HepG2 (cell line): ENCODE results near the gene RIPOR1. TPM values are rescaled to one million over a fixed set of nuclear protein-coding genes. Genes with fewer than 3 reads are reported as not detected.

Experiments used
- ERF ChIP-seq: IDR thresholded peaks from 2 replicates; pipeline ENCODE4 v1.6.1; 2018; ENCODE audit warnings: missing biosample characterization, missing genetic modification reagents
- EZH2 ChIP-seq: conservative IDR thresholded peaks from 2 replicates; pipeline ENCODE4 v1.6.1; 2012; ENCODE audit warnings: mild to moderate bottlenecking, low read depth, low read length, moderate library complexity
- GLI4 ChIP-seq: sonication (generic); formaldehyde crosslinking; IDR thresholded peaks from 2 replicates; pipeline ENCODE4 v1.5.1; 2020; ENCODE audit warnings: missing genetic modification reagents, mild to moderate bottlenecking, moderate library complexity, borderline replicate concordance
- HCFC1 ChIP-seq: fragments of 150-350 bp; IDR thresholded peaks from 2 replicates; pipeline ENCODE4 v1.6.1; 2014; ENCODE audit warnings: low read depth, low read length
- HDAC6 ChIP-seq: fragments of 200-600 bp; sonication (generic); IDR thresholded peaks from 2 replicates; pipeline ENCODE4 v1.7.0; 2017; ENCODE audit warnings: mild to moderate bottlenecking, antibody characterized with exemption, low read length, low read depth
- MAF1 ChIP-seq: sonication (generic); formaldehyde crosslinking; IDR thresholded peaks from 2 replicates; pipeline ENCODE4 v1.5.0; 2020; ENCODE audit warnings: missing genetic modification reagents, borderline replicate concordance
- MTA3 ChIP-seq: sonication (generic); formaldehyde crosslinking; IDR thresholded peaks from 2 replicates; pipeline ENCODE4 v1.4.0; 2020; ENCODE audit warnings: missing genetic modification reagents
- RFX3 ChIP-seq: IDR thresholded peaks from 2 replicates; pipeline ENCODE4 v1.6.1; 2016; ENCODE audit warnings: missing biosample characterization, missing genetic modification reagents
- XBP1 ChIP-seq: sonication (generic); formaldehyde crosslinking; IDR thresholded peaks from 2 replicates; pipeline ENCODE4 v1.5.0; 2020; ENCODE audit warnings: missing genetic modification reagents
- ZKSCAN5 ChIP-seq: sonication (generic); formaldehyde crosslinking; IDR thresholded peaks from 2 replicates; pipeline ENCODE4 v1.5.1; 2020; ENCODE audit warnings: mild to moderate bottlenecking, missing genetic modification reagents
- ZNF550 ChIP-seq: sonication (generic); formaldehyde crosslinking; IDR thresholded peaks from 2 replicates; pipeline ENCODE4 v1.4.0; 2020; ENCODE audit warnings: mild to moderate bottlenecking, missing genetic modification reagents, borderline replicate concordance
- ZNF737 ChIP-seq: sonication (generic); formaldehyde crosslinking; IDR thresholded peaks from 2 replicates; pipeline ENCODE4 v1.5.0; 2020; ENCODE audit warnings: missing genetic modification reagents, mild to moderate bottlenecking, borderline replicate concordance
- ZNF839 ChIP-seq: sonication (generic); formaldehyde crosslinking; IDR thresholded peaks from 2 replicates; pipeline ENCODE4 v1.4.0; 2020; ENCODE audit warnings: missing genetic modification reagents, mild to moderate bottlenecking, borderline replicate concordance
- polyA plus RNA-seq, 8 experiments: library from polyadenylated mRNA; depleted of rRNA in 3 of 8; stranded (reverse) in 7 of 8; unstranded in 1 of 8; fragments of >200 nt; fragmentation: Illumina TruSeq in 4 of 8; extraction: Trizol in 4 of 8; gene quantifications; 2 replicates each; pipeline versions ENCODE4 v1.2.1 to v1.2.3, GENCODE V29; 2011 to 2016; ENCODE audit warnings: low read depth in 4 of 8, missing spikeins in 1 of 8, mixed read lengths in 1 of 8; ENCODE audit not compliant: insufficient read depth in 1 of 8
- total RNA-seq, 5 experiments: library from RNA; depleted of rRNA; stranded (reverse); fragments of >200 nt; fragmentation: Illumina TruSeq; extraction: Trizol; gene quantifications; 2 replicates each; pipeline ENCODE4 v1.2.3, GENCODE V29; 2016; ENCODE audit warnings: low read depth in 1 of 5
- TF ChIP-seq, protein P1 (sequence below): sonication (generic); formaldehyde crosslinking; IDR thresholded peaks from 2 replicates; pipeline ENCODE4 v1.5.1; 2020; ENCODE audit warnings: mild to moderate bottlenecking, moderate library complexity, missing genetic modification reagents
- TF ChIP-seq, protein P2 (sequence below): sonication (generic); formaldehyde crosslinking; IDR thresholded peaks from 2 replicates; pipeline ENCODE4 v1.8.1; 2023; ENCODE audit warnings: missing genetic modification reagents, inconsistent platforms, borderline replicate concordance
- TF ChIP-seq, protein P3 (sequence below): sonication (generic); formaldehyde crosslinking; IDR thresholded peaks from 2 replicates; pipeline ENCODE4 v1.4.0; 2020; ENCODE audit warnings: missing genetic modification reagents
- TF ChIP-seq, protein P4 (sequence below): sonication (generic); formaldehyde crosslinking; IDR thresholded peaks from 2 replicates; pipeline ENCODE4 v1.4.0; 2020; ENCODE audit warnings: mild to moderate bottlenecking, low read depth, missing genetic modification reagents
- TF ChIP-seq, protein P5 (sequence below): conservative IDR thresholded peaks from 2 replicates; pipeline ENCODE4 v1.6.1; 2018; ENCODE audit warnings: missing genetic modification reagents
- TF ChIP-seq, protein P6 (sequence below): IDR thresholded peaks from 2 replicates; pipeline ENCODE4 v1.6.1; 2012; ENCODE audit warnings: low read length, improper control_type of control experiment

Gene RIPOR1
- total and polyA plus RNA-seq, 2 of the 13 experiments (the other 11 are each of a cell fraction or from before 2014, with no cell fraction given): 4.6 to 8.1 TPM

DNA sequence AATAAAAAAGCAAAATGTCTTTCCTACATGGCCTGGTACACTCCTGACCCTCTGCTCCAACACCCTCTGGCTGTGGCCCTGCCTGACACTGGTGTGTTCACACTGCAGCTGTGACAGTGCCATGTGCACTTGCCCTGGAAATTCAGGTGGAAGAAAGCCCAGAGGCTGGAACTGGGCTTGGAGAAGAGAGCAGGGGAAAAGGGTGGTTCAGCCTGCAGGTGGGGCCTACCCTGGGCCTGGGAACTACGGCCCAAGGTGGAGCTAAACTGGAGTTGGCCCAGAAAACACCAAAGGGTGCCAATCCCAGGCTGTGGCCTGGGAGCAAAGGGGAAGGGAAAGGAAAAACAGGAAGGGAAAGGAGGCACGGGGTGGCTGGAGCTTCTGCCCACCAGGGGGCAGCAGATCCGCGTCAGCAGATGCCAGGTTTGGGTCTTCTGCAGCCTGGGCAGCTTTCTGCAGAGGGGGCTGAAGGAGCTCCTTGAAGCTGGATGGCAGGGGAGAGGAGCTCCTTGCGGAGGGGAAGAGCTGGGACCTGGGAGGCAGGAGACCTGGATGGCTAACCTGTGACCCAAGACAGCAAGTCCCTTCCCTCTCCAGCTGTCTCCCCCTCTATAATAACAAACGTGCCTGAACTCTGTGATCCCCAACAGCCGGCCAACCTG, 18.3 kb downstream of the RIPOR1 start (continued):
- TF ChIP-seq, protein P1, sequence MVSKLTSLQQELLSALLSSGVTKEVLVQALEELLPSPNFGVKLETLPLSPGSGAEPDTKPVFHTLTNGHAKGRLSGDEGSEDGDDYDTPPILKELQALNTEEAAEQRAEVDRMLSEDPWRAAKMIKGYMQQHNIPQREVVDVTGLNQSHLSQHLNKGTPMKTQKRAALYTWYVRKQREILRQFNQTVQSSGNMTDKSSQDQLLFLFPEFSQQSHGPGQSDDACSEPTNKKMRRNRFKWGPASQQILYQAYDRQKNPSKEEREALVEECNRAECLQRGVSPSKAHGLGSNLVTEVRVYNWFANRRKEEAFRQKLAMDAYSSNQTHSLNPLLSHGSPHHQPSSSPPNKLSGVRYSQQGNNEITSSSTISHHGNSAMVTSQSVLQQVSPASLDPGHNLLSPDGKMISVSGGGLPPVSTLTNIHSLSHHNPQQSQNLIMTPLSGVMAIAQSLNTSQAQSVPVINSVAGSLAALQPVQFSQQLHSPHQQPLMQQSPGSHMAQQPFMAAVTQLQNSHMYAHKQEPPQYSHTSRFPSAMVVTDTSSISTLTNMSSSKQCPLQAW (CRISPR knock-in tag): peak; percentile 70
- TF ChIP-seq MTA3 (no peak), ZNF550 (CRISPR knock-in tag) (no peak), ERF (CRISPR knock-in tag) (peak; percentile 77; the same call in 1 of the 2 replicates), XBP1 (CRISPR knock-in tag) (no peak), ZNF839 (CRISPR knock-in tag) (no peak), RFX3 (CRISPR knock-in tag) (no peak), GLI4 (CRISPR knock-in tag) (no peak), HDAC6 (no peak), ZKSCAN5 (no peak), MAF1 (no peak), ZNF737 (CRISPR knock-in tag) (no peak), EZH2 (no peak), HCFC1 (no peak)
- TF ChIP-seq, protein P2, sequence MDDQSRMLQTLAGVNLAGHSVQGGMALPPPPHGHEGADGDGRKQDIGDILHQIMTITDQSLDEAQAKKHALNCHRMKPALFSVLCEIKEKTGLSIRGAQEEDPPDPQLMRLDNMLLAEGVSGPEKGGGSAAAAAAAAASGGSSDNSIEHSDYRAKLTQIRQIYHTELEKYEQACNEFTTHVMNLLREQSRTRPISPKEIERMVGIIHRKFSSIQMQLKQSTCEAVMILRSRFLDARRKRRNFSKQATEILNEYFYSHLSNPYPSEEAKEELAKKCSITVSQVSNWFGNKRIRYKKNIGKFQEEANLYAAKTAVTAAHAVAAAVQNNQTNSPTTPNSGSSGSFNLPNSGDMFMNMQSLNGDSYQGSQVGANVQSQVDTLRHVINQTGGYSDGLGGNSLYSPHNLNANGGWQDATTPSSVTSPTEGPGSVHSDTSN (CRISPR knock-in tag): no peak
- TF ChIP-seq, protein P3, sequence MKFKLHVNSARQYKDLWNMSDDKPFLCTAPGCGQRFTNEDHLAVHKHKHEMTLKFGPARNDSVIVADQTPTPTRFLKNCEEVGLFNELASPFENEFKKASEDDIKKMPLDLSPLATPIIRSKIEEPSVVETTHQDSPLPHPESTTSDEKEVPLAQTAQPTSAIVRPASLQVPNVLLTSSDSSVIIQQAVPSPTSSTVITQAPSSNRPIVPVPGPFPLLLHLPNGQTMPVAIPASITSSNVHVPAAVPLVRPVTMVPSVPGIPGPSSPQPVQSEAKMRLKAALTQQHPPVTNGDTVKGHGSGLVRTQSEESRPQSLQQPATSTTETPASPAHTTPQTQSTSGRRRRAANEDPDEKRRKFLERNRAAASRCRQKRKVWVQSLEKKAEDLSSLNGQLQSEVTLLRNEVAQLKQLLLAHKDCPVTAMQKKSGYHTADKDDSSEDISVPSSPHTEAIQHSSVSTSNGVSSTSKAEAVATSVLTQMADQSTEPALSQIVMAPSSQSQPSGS (CRISPR knock-in tag): 0 out of 2 replicates have a peak, but pooled peaks have one; percentile 25
- TF ChIP-seq, protein P4, sequence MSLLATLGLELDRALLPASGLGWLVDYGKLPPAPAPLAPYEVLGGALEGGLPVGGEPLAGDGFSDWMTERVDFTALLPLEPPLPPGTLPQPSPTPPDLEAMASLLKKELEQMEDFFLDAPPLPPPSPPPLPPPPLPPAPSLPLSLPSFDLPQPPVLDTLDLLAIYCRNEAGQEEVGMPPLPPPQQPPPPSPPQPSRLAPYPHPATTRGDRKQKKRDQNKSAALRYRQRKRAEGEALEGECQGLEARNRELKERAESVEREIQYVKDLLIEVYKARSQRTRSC: no peak
- TF ChIP-seq, protein P5, sequence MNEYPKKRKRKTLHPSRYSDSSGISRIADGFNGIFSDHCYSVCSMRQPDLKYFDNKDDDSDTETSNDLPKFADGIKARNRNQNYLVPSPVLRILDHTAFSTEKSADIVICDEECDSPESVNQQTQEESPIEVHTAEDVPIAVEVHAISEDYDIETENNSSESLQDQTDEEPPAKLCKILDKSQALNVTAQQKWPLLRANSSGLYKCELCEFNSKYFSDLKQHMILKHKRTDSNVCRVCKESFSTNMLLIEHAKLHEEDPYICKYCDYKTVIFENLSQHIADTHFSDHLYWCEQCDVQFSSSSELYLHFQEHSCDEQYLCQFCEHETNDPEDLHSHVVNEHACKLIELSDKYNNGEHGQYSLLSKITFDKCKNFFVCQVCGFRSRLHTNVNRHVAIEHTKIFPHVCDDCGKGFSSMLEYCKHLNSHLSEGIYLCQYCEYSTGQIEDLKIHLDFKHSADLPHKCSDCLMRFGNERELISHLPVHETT (CRISPR knock-in tag): no peak
- TF ChIP-seq, protein P6, sequence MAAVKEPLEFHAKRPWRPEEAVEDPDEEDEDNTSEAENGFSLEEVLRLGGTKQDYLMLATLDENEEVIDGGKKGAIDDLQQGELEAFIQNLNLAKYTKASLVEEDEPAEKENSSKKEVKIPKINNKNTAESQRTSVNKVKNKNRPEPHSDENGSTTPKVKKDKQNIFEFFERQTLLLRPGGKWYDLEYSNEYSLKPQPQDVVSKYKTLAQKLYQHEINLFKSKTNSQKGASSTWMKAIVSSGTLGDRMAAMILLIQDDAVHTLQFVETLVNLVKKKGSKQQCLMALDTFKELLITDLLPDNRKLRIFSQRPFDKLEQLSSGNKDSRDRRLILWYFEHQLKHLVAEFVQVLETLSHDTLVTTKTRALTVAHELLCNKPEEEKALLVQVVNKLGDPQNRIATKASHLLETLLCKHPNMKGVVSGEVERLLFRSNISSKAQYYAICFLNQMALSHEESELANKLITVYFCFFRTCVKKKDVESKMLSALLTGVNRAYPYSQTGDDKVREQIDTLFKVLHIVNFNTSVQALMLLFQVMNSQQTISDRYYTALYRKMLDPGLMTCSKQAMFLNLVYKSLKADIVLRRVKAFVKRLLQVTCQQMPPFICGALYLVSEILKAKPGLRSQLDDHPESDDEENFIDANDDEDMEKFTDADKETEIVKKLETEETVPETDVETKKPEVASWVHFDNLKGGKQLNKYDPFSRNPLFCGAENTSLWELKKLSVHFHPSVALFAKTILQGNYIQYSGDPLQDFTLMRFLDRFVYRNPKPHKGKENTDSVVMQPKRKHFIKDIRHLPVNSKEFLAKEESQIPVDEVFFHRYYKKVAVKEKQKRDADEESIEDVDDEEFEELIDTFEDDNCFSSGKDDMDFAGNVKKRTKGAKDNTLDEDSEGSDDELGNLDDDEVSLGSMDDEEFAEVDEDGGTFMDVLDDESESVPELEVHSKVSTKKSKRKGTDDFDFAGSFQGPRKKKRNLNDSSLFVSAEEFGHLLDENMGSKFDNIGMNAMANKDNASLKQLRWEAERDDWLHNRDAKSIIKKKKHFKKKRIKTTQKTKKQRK: no peak
